VCaP (cell line): ENCODE measurements around the gene THADA.
"Not testable (repeated sequence)": the region's sequence is repeated elsewhere in the genome, so short reads cannot be mapped to it uniquely, and the experiment has no call there.

ENCODE experiments used
- H3K27ac ChIP-seq: fragments of 450-650 bp; 2 replicates; pipeline ENCODE4 v1.5.1; 2017
- TF ChIP-seq, protein P1 (sequence below): fragments of 450-650 bp; conservative IDR thresholded peaks from 2 replicates; pipeline ENCODE4 v1.5.1; 2017; ENCODE audit warnings: mild to moderate bottlenecking, moderate library complexity

The THADA gene

DNA sequence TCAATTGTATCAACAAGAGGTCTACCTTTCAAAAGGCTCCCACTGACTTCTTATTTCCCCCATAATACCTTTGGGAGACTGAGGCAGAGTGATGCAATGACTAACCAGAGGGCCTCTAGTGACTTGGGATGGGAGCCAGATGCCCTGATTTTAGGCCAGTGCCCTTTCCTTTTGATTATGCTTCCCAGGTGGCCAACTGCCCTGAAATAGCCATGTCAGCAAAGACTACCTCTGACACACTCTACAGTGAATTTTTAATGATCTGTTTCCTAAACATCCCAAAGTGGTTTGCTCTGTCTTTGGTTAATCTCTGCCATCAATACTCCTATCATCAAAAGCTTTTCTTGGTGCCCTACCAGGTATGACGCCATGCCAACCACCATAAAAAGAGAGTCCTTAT is 303.5 kb downstream of the THADA start:
- H3K27ac ChIP-seq, result no peak overlapping the region
- TF ChIP-seq, protein P1, sequence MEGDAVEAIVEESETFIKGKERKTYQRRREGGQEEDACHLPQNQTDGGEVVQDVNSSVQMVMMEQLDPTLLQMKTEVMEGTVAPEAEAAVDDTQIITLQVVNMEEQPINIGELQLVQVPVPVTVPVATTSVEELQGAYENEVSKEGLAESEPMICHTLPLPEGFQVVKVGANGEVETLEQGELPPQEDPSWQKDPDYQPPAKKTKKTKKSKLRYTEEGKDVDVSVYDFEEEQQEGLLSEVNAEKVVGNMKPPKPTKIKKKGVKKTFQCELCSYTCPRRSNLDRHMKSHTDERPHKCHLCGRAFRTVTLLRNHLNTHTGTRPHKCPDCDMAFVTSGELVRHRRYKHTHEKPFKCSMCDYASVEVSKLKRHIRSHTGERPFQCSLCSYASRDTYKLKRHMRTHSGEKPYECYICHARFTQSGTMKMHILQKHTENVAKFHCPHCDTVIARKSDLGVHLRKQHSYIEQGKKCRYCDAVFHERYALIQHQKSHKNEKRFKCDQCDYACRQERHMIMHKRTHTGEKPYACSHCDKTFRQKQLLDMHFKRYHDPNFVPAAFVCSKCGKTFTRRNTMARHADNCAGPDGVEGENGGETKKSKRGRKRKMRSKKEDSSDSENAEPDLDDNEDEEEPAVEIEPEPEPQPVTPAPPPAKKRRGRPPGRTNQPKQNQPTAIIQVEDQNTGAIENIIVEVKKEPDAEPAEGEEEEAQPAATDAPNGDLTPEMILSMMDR, result no peak

DNA sequence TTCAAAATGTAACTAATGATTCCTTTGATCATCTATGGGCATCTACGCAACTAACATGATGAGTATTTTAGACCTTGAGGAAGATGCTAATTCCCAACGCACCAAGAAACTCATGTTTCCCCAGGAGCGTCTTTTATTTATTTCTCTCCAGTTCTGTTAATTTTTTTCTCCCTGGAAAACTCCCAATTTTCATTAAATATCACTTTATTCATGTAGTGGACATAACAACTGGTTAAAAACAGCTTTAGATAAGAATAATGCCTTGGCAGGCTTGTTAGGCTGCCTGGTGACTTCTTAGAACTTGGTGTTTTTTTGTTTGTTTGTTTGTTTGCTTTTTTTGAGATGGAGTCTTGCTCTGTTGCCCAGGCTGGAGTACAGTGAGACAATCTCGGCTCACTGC is 306.5 kb downstream of the THADA start:
- TF ChIP-seq, protein P1, result no peak
- H3K27ac ChIP-seq, result no peak overlapping the region

DNA sequence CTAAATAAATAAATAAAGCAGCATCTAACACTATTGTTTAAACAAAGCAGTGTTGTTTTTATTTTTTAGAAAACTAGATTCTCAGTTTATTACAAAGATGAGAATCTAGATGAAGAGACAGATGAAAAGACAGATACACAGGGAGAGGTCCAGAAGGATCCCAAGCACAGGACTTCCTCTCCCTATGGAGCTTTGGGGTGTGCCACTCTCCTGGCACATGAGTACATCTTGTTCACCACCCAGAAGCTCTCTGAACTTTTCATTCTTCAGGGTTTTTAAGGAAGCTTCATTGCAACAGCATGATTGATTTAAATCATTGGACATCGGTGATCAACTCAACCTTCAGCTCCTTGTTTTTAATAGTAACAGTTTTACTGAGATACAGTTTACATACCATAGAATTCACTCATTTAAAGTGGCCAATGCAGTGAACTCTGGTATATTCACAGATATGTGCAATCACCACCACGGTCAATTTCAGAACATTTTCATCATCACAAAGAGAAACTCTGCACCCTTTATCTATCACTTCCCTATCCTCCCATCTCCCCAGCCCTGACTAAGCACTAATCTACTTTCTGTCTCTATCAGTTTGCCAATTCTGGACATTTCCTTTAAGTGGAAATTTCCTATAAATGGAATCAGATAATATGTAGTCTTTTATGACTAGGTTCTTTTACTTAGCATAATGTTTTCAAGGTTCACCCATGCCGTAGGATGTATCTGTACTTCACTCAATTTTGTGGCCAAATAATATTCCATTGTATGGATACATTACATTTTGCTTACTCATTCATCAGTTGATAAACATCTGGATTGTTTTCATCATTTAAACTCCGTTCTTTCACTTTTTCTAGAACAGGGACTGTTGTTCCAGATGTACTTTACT is 307.2 kb downstream of the THADA start:
- H3K27ac ChIP-seq, result no peak overlapping the region
- TF ChIP-seq, protein P1, result no peak

DNA sequence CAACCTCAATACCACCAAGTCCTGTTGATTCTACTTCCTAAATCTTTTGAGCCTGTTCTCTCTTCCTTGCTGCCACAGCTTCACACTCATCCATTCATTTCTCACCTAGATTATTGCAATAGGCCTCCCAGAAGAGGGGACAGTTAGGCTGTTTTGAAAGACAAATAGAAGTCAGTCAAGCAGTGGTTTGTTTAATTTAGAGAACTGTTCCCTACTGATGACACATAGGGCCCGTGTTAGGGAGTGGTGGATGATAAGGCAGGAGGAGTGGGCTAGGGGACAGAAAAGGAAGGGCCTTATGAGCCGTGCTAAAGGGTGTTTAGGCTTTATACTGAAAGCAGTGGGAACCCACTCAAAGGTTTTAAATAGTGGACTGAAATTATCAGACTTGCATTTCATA is 309.9 kb downstream of the THADA start:
- TF ChIP-seq, protein P1, result no peak
- H3K27ac ChIP-seq, result no peak overlapping the region

DNA sequence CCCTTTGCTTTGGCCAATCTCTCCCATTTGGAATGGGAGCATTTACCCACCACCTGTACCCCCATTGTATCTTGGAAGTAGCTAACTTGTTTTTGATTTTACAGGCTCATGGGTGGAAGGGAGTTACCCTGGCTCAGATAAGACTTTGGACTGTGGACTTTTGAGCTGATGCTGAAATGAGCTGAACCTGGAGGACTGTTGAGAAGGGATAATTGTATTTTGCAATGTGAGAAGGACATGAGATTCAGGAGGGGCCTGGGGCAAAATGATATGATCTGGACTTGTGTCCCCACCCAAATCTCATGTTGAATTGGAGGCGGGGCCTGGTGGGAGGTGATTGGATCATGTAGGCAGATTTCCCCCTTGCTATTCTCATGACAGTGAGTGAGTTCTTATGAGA is 310.9 kb downstream of the THADA start:
- TF ChIP-seq, protein P1, result no peak
- H3K27ac ChIP-seq, result no peak overlapping the region

DNA sequence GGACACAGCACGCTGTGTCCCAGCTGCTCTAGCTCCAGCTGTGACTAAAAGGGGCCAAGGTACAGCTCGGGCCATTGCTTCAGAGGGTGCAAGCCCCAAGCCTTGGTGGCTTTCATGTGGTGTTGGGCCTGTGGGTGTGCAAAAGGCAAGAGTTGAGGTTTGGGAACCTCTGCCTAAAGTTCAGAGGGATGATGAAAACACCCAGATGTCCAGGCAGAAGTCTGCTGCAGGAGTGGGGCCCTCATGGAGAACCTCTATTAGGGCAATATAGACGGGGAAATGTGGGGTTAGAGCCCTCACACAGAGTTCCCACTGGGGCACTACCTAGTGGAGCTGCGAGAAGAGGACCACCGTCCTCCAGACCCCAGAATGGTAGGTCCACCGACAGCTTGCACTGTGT is 311.5 kb downstream of the THADA start:
- H3K27ac ChIP-seq, result not testable (repeated sequence)

DNA sequence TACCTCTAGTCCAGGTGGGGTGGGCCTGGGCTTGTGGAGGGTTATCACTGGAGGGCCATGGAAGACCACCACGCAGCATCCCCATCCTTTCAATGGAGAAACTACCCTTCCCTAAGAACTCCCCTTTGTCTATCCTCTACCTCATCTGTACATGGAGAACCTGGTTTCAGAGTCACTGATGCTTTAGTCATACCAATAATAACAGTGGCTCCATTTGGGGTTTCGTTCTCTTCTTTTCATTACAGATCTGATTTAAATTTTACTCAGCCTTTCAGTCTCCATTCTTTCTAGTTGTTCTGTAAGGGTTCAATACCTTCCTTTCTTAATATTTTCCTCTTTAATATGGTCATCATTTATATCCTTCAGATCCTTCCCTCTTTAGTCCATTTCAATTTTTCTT is 314.8 kb downstream of the THADA start:
- TF ChIP-seq, protein P1, result no peak
- peak overlapping the region; percentile 77 for H3K27ac ChIP-seq

DNA sequence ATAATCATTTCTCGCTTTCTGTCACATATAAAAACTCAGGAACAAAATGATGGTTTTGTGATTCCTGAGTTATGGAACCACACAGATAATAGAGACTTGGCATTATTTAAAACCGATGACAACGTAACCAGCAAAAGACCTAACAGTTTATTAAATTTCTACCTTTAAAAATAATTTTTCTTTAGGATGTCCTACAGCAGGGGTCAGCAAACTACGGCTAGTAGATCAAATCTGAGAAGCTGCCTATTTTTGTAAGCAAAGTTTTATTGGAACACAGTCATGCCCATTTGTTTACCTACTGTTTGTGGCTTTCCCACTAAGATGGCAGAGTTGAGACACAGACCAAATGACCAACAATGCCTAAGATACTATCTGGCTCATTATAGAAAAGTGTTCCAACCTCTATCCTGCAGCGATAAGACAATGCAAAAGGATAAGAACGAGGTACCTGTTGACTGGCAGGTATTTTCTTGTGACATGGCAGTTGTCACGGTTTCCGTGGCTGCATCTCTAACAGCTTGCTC is 316.5 kb downstream of the THADA start:
- TF ChIP-seq, protein P1, result peak; percentile 75
- peak overlapping the region; percentile 77 for H3K27ac ChIP-seq
